Stimulated activated CD4-positive, alpha-beta T cell treated with anti-CD3 and anti-CD28 coated beads, Interleukin-2, amount 100 ng/mL, for 48 hours (primary cell): ENCODE data around the gene UPK3BL2.
"Not testable (repeated sequence)": the region's sequence is repeated elsewhere in the genome, so short reads cannot be mapped to it uniquely, and the experiment has no call there.

Source experiments
- DNase-seq, 2 donors: peaks; one replicate each; pipeline ENCODE4 v3.0.0-alpha.2; 2020

UPK3BL2 gene

GRCh38 chr7:102493220-102493935 is 50.1 kb downstream of the UPK3BL2 start:
- not testable (repeated sequence) for DNase-seq

GRCh38 chr7:102490529-102491075 is 52.9 kb downstream of the UPK3BL2 start:
- DNase-seq, result peak in 1 of 2 donors; percentile 76
